SU-DHL-6 (cell line): ENCODE measurements around the gene PDGFRA.
"Not testable (repeated sequence)": the region's sequence is repeated elsewhere in the genome, so short reads cannot be mapped to it uniquely, and the experiment has no call there.

Experiments
- H2AFZ ChIP-seq: fragments of 200-600 bp; sonication (generic); 2 replicates; pipeline ENCODE4 v1.6.1; 2014; ENCODE audit warnings: low read depth, mild to moderate bottlenecking, moderate library complexity, mixed read lengths, antibody characterized with exemption, low read length; ENCODE audit not compliant: severe bottlenecking
- H3F3A ChIP-seq: fragments of 200-600 bp; shearing (Covaris generic); 2 replicates; pipeline ENCODE4 v1.6.0; 2016; ENCODE audit warnings: antibody characterized with exemption, mild to moderate bottlenecking; ENCODE audit not compliant: insufficient read depth
- H3K27ac ChIP-seq: fragments of 200-600 bp; sonication (generic); 2 replicates; pipeline ENCODE4 v1.5.1; 2016; ENCODE audit warnings: low read depth, mild to moderate bottlenecking, low read length, moderate library complexity, mixed read lengths
- H3K27me3 ChIP-seq: fragments of 200-600 bp; sonication (generic), shearing (Covaris generic); 2 replicates; pipeline ENCODE4 v1.6.0; 2014; ENCODE audit warnings: mild to moderate bottlenecking, low read length
- H3K36me3 ChIP-seq: fragments of 200-600 bp; sonication (generic); 2 replicates; pipeline ENCODE4 v1.6.1; 2014; ENCODE audit warnings: mild to moderate bottlenecking, low read length, mixed read lengths
- H3K4me2 ChIP-seq: fragments of 300-600, 200-600 bp; shearing (Covaris generic), sonication (generic); 2 replicates; pipeline ENCODE4 v1.6.0; 2014; ENCODE audit warnings: low read length, low read depth, mild to moderate bottlenecking; ENCODE audit not compliant: poor library complexity, severe bottlenecking
- H3K4me3 ChIP-seq: fragments of 200-600 bp; sonication (generic); 2 replicates; pipeline ENCODE4 v1.5.1; 2014; ENCODE audit warnings: antibody characterized with exemption, low read length, mild to moderate bottlenecking, mixed read lengths; ENCODE audit not compliant: insufficient read depth, poor library complexity, severe bottlenecking
- H3K79me2 ChIP-seq: fragments of 200-600 bp; sonication (generic); 2 replicates; pipeline ENCODE4 v1.6.1; 2014; ENCODE audit warnings: mild to moderate bottlenecking, low read length, moderate library complexity; ENCODE audit not compliant: insufficient read depth
- H3K9ac ChIP-seq: fragments of 200-600 bp; sonication (generic); 2 replicates; pipeline ENCODE4 v1.7.0; 2014; ENCODE audit warnings: mild to moderate bottlenecking, low read length
- H3K9me2 ChIP-seq: fragments of 200-600 bp; sonication (generic); replicated peaks from 2 replicates; pipeline ENCODE4 v1.6.1; 2014; ENCODE audit warnings: low read length; ENCODE audit not compliant: insufficient read depth
- H3K9me3 ChIP-seq: fragments of 200-600 bp; sonication (generic); 2 replicates; pipeline ENCODE4 v1.6.1; 2014; ENCODE audit warnings: low read length, mixed read lengths; ENCODE audit not compliant: insufficient read depth
- H4K20me1 ChIP-seq: fragments of 200-600 bp; sonication (generic); 2 replicates; pipeline ENCODE4 v1.6.1; 2014; ENCODE audit warnings: low read depth, mild to moderate bottlenecking, antibody characterized with exemption, low read length, moderate library complexity, mixed read lengths
- CTCF ChIP-seq: fragments of 200-600 bp; sonication (generic); IDR thresholded peaks from one replicate; pipeline ENCODE4 v1.5.1; 2017; ENCODE audit warnings: antibody characterized with exemption, mild to moderate bottlenecking, low read length, moderate library complexity; ENCODE audit not compliant: insufficient read depth, poor library complexity, severe bottlenecking
- EZH2phosphoT487 ChIP-seq: fragments of 200-600 bp; sonication (generic), shearing (Covaris generic); conservative IDR thresholded peaks from 2 replicates; pipeline ENCODE4 v1.6.1; 2018; ENCODE audit warnings: mild to moderate bottlenecking, antibody characterized with exemption, low read length, moderate library complexity, mixed read lengths

PDGFRA gene

DNA sequence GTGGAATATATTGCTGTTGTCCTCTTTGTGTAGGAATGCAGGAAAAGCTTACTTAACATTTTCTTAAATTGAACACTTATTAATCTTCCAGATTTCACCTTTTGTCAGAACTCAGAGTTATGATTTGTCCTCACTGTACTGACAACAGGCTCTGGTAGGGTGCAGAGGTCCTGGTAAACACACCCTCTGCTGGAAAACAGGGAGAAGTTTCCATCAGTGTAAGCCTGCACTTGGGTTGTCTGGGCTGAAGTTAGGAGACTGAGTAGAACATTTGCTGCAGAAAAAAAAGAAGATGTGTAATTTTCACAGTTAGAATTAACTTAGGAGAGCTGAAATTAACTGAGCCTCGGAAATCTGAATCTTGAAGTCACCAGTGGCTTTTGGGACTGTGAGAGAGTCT is 23.2 kb downstream of the PDGFRA start:
- not testable (repeated sequence) for H2AFZ ChIP-seq, H3K79me2 ChIP-seq, H3K27ac ChIP-seq, H3K9ac ChIP-seq, H3K9me2 ChIP-seq, H3K9me3 ChIP-seq, H3K27me3 ChIP-seq, H4K20me1 ChIP-seq, H3F3A ChIP-seq, H3K4me2 ChIP-seq, H3K36me3 ChIP-seq, H3K4me3 ChIP-seq

GRCh38 chr4:54254116-54254914 is 25.2 kb downstream of the PDGFRA start:
- Histone ChIP-seq H3F3A (no peaks in the 10 kb centered on the region), H3K9me2 (no peaks in the 10 kb centered on the region), H3K4me2 (no peak overlapping the region), H4K20me1 (no peaks in the 10 kb centered on the region), H3K79me2 (no peaks in the 10 kb centered on the region), H3K9ac (no peak overlapping the region), H3K9me3 (no peaks in the 10 kb centered on the region), H2AFZ (no peak overlapping the region), H3K4me3 (no peak overlapping the region), H3K27me3 (no peaks in the 10 kb centered on the region), H3K27ac (no peak overlapping the region), H3K36me3 (no peaks in the 10 kb centered on the region)
- no peak for TF ChIP-seq EZH2phosphoT487
- TF ChIP-seq CTCF: no peak

- Histone ChIP-seq H2AFZ (no peak overlapping the region), H3F3A (no peaks in the 10 kb centered on the region), H3K36me3 (no peaks in the 10 kb centered on the region), H4K20me1 (no peaks in the 10 kb centered on the region), H3K4me2 (no peak overlapping the region), H3K27ac (no peak overlapping the region), H3K9ac (no peak overlapping the region), H3K4me3 (no peak overlapping the region), H3K9me2 (no peaks in the 10 kb centered on the region), H3K27me3 (no peaks in the 10 kb centered on the region), H3K79me2 (no peaks in the 10 kb centered on the region), H3K9me3 (no peaks in the 10 kb centered on the region)
- no peak for TF ChIP-seq EZH2phosphoT487
- TF ChIP-seq CTCF: no peak
Measured at GRCh38 chr4:54254915-54255246, 25.8 kb downstream of the PDGFRA start.

DNA sequence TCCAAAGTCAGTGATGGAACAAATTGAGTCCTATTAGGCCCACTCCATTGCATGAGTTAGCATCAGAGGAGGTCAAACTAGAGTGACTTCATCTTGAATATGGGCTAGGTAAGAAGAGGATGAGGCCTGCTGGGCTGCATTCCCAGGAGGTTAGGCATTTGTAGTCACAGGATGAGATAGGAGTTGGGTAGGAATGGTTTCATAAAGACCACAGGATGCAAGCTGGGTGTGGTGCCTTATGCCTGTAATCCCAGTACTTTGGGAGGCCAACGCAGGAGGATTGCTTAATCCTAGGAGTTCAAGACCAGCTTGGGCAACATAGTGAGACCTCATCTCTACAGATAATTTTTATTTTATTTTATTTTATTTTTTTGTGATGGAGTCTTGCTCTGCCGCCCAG is 26.8 kb downstream of the PDGFRA start:
- H4K20me1 ChIP-seq: no peaks in the 10 kb centered on the region
- no peak overlapping the region for H3K27ac ChIP-seq
- H3K9me3 ChIP-seq: no peaks in the 10 kb centered on the region
- H3K27me3 ChIP-seq: no peaks in the 10 kb centered on the region
- no peaks in the 10 kb centered on the region for H3K36me3 ChIP-seq
- H3K9me2 ChIP-seq: no peaks in the 10 kb centered on the region
- H2AFZ ChIP-seq: no peak overlapping the region
- H3K4me3 ChIP-seq: no peak overlapping the region
- H3K9ac ChIP-seq: no peak overlapping the region
- no peak for TF ChIP-seq CTCF
- TF ChIP-seq EZH2phosphoT487: no peak
- H3K79me2 ChIP-seq: no peaks in the 10 kb centered on the region
- no peak overlapping the region for H3K4me2 ChIP-seq
- H3F3A ChIP-seq: no peaks in the 10 kb centered on the region
